ENCODE results near the gene ADAM12. TPM values are rescaled to one million over a fixed set of nuclear protein-coding genes. Genes with fewer than 3 reads are reported as not detected.

The ADAM12 gene
- total RNA-seq, 1 experiment from 2014 or later = 0.24 TPM

DNA sequence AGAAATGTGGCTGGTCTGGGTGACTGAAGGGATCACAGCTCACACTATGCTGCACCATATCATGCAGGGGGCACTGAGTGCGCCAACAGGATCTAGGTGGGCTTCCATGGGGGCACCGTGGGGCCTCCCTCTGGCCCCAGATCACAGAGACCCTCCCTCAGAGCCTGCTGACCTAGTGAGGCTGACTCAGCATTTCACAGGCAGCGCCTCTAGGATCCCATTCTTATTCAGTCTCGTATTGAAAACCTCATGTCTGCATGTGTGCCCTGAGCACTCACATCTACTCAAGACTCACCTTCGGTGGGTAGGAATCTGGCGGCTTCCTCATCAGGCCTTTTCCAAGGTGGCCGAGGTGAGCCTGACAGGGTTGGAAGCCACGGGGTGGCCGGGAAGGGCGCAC is 350.3 kb downstream of the ADAM12 start:
- WGBS (ENCODE audit: extremely low coverage, insufficient read length, low lambda C conversion rate) = no CpG with 5 or more reads among the region's 10 CpGs
- Mint-ChIP-seq H3K27me3 (ENCODE audit: low read depth) (no peaks in the 10 kb centered on the region), H3K9me3 (peaks cover 4 to 7% of the 10 kb centered on the region in 2 experiments), H3K4me1 (peaks cover 14 to 25% of the 10 kb centered on the region in 2 experiments), H3K27ac (no peak overlapping the region), H3K36me3 (ENCODE audit: insufficient read depth in 1 of 3, low read depth in 3 of 3) (peaks cover 4 to 11% (median 4%) of the 10 kb centered on the region in 3 experiments; a peak in 5 of 7 replicates), H3K4me3 (no peak overlapping the region)
- DNase-seq = no peak
- Histone ChIP-seq H3K4me2 (ENCODE audit: insufficient read depth, insufficient read length, low read length) (no peak overlapping the region), H2BK12ac (ENCODE audit: insufficient read length, low read depth, low read length) (no peak overlapping the region), H3T11ph (ENCODE audit: low read length) (no peak overlapping the region), H3K9me3 (ENCODE audit: control insufficient read depth, low read depth, low read length) (no peaks in the 10 kb centered on the region), H2BK15ac (ENCODE audit: low read depth, low read length) (no peak overlapping the region), H3K4me1 (ENCODE audit: insufficient read depth, low read length) (no peaks in the 10 kb centered on the region), H2AK5ac (ENCODE audit: insufficient read length, low read length) (no peak overlapping the region), H4K20me1 (ENCODE audit: control insufficient read depth, insufficient read depth, insufficient read length) (no peaks in the 10 kb centered on the region), H3K4ac (ENCODE audit: low read depth, low read length) (no peak overlapping the region), H3K79me1 (ENCODE audit: insufficient read depth, low read depth, low read length, poor library complexity, severe bottlenecking) (no peaks in the 10 kb centered on the region), H3K23ac (ENCODE audit: insufficient read length, low read depth, low read length) (no peak overlapping the region), H2BK120ac (ENCODE audit: low read depth, low read length, poor library complexity, severe bottlenecking) (no peak overlapping the region), H3K23me2 (ENCODE audit: insufficient read length, low read depth, low read length, poor library complexity, severe bottlenecking) (no peaks in the 10 kb centered on the region), H3K9ac (ENCODE audit: extremely low read depth, insufficient read length, low read length) (no peak overlapping the region), H4K91ac (ENCODE audit: insufficient read length, low read depth, low read length) (no peak overlapping the region), H4K8ac (replicated peaks; ENCODE audit: insufficient read length, low read depth, low read length) (no peak overlapping the region), H3K14ac (ENCODE audit: insufficient read depth, low read length) (no peak overlapping the region), H3K27me3 (ENCODE audit: insufficient read depth, low read length) (no peaks in the 10 kb centered on the region), H3K27ac (ENCODE audit: insufficient read length, low read depth, low read length) (no peak overlapping the region), H3K79me2 (ENCODE audit: insufficient read depth, low read length) (no peaks in the 10 kb centered on the region), H3K56ac (ENCODE audit: insufficient read length, low read depth, low read length) (no peak overlapping the region), H2BK5ac (ENCODE audit: insufficient read length, low read length) (no peak overlapping the region), H4K5ac (ENCODE audit: insufficient read length, low read depth, low read length) (no peak overlapping the region), H2BK20ac (ENCODE audit: low read depth, low read length, poor library complexity, severe bottlenecking) (no peak overlapping the region), H3K18ac (ENCODE audit: insufficient read length, low read depth, low read length) (no peak overlapping the region), H2AFZ (ENCODE audit: low read length) (no peak overlapping the region)
- TF ChIP-seq, protein P1, sequence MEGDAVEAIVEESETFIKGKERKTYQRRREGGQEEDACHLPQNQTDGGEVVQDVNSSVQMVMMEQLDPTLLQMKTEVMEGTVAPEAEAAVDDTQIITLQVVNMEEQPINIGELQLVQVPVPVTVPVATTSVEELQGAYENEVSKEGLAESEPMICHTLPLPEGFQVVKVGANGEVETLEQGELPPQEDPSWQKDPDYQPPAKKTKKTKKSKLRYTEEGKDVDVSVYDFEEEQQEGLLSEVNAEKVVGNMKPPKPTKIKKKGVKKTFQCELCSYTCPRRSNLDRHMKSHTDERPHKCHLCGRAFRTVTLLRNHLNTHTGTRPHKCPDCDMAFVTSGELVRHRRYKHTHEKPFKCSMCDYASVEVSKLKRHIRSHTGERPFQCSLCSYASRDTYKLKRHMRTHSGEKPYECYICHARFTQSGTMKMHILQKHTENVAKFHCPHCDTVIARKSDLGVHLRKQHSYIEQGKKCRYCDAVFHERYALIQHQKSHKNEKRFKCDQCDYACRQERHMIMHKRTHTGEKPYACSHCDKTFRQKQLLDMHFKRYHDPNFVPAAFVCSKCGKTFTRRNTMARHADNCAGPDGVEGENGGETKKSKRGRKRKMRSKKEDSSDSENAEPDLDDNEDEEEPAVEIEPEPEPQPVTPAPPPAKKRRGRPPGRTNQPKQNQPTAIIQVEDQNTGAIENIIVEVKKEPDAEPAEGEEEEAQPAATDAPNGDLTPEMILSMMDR (conservative IDR thresholded peaks at IDR 0.05) = no peak

All from H9 (cell line).